C4-2B (cell line): Measurements from ENCODE around the gene FAM72B.
"Not testable (repeated sequence)": the region's sequence is repeated elsewhere in the genome, so short reads cannot be mapped to it uniquely, and the experiment has no call there.

Experiments
- CTCF ChIP-seq: fragments of 450-650 bp; conservative IDR thresholded peaks from 2 replicates; pipeline ENCODE4 v1.5.1; 2017; ENCODE audit warnings: mild to moderate bottlenecking
- ZFX ChIP-seq: fragments of 450-650 bp; IDR thresholded peaks from 2 replicates; pipeline ENCODE4 v1.6.1; 2017

GRCh38 chr1:121210778-121211177, 26.6 kb upstream of the FAM72B start:
- not testable (repeated sequence) for TF ChIP-seq CTCF, ZFX
